Prostate gland (tissue), 2 donors: ENCODE data around the gene EI24. TPM values are rescaled to one million over a fixed set of nuclear protein-coding genes. Genes with fewer than 3 reads are reported as not detected.

Experiments
- DNase-seq: peaks from one replicate; pipeline ENCODE4 v3.0.0-alpha.2; 2019; ENCODE audit warnings: low spot score
- H3K27ac ChIP-seq, 2 donors: fragments of 200-600 bp; sonication (generic); 2 replicates each; pipeline ENCODE4 v1.5.1; 2017 to 2019
- H3K27me3 ChIP-seq: fragments of 200-600 bp; sonication (generic); replicated peaks from 2 replicates; pipeline ENCODE4 v1.5.1; 2019; ENCODE audit not compliant: insufficient read depth
- H3K36me3 ChIP-seq, 2 donors: fragments of 200-600 bp; sonication (generic); 1 replicate in 1 of 2; 2 replicates in 1 of 2; pipeline versions ENCODE4 v1.5.1 to v1.8.1; 2017 to 2019
- H3K4me1 ChIP-seq: fragments of 200-600 bp; sonication (generic); replicated peaks from 2 replicates; pipeline ENCODE4 v1.5.1; 2019
- H3K4me3 ChIP-seq, 2 donors: fragments of 200-600 bp; sonication (generic); 2 replicates each; pipeline ENCODE4 v1.5.1; 2017 to 2019
- H3K9me3 ChIP-seq: fragments of 200-600 bp; sonication (generic); 2 replicates; pipeline ENCODE4 v1.5.1; 2017
- POLR2A ChIP-seq: fragments of 450-650 bp; IDR thresholded peaks from one replicate; pipeline ENCODE4 v1.6.1; 2016; ENCODE audit warnings: antibody characterized with exemption, mild to moderate bottlenecking
- POLR2AphosphoS5 ChIP-seq: sonication (generic); formaldehyde crosslinking; IDR thresholded peaks from one replicate; pipeline ENCODE4 v1.6.1; 2017; ENCODE audit warnings: antibody characterized with exemption
- WGBS: methylation state at CpG from one replicate; pipeline ENCODE4 v1.1.5; 2018; 5-methylcytosine and 5-hydroxymethylcytosine counted together
- intact Hi-C: fragments of 100-400 bp; cut with DNase I; formaldehyde crosslinking; loops from one replicate; pipeline ENCODE4 v1.14.2; 2022
- total RNA-seq, 2 donors: library from RNA; depleted of rRNA; stranded (reverse); fragments of >200 nt; gene quantifications; one replicate each; pipeline ENCODE4 v1.1.0, GENCODE V29; 2016
- TF ChIP-seq, protein P1 (sequence below), 4 experiments: fragments of 200-600 bp in 2 of 4; fragments of 450-650 bp in 2 of 4; sonication (generic) in 2 of 4; IDR thresholded peaks; 1 replicate in 3 of 4; 2 replicates in 1 of 4; pipeline ENCODE4 v1.5.1; 2016 to 2019; ENCODE audit warnings: antibody characterized with exemption in 4 of 4, mild to moderate bottlenecking in 2 of 4, moderate library complexity in 2 of 4

EI24 gene
- total RNA-seq, 2 donors from 2014 or later = 41.4 to 118 TPM

- Histone ChIP-seq H3K27me3 (no peaks in the 10 kb centered on the region), H3K4me3 (no peak overlapping the region), H3K27ac (no peak overlapping the region), H3K9me3 (no peaks in the 10 kb centered on the region), H3K36me3 (peaks cover 0 to 6% of the 10 kb centered on the region in 2 donors), H3K4me1 (no peaks in the 10 kb centered on the region)
- TF ChIP-seq POLR2A (no peak), POLR2AphosphoS5 (no peak)
- TF ChIP-seq, protein P1, sequence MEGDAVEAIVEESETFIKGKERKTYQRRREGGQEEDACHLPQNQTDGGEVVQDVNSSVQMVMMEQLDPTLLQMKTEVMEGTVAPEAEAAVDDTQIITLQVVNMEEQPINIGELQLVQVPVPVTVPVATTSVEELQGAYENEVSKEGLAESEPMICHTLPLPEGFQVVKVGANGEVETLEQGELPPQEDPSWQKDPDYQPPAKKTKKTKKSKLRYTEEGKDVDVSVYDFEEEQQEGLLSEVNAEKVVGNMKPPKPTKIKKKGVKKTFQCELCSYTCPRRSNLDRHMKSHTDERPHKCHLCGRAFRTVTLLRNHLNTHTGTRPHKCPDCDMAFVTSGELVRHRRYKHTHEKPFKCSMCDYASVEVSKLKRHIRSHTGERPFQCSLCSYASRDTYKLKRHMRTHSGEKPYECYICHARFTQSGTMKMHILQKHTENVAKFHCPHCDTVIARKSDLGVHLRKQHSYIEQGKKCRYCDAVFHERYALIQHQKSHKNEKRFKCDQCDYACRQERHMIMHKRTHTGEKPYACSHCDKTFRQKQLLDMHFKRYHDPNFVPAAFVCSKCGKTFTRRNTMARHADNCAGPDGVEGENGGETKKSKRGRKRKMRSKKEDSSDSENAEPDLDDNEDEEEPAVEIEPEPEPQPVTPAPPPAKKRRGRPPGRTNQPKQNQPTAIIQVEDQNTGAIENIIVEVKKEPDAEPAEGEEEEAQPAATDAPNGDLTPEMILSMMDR (IDR thresholded peaks at IDR 0.05) = no peak
- DNase-seq = no peak
- WGBS = 97% methylated on average over 1 of the region's 1 CpG
- intact Hi-C loops = no loop called here
Observed at GRCh38 chr11:125585487-125585886, 16.2 kb downstream of the EI24 start.

DNA sequence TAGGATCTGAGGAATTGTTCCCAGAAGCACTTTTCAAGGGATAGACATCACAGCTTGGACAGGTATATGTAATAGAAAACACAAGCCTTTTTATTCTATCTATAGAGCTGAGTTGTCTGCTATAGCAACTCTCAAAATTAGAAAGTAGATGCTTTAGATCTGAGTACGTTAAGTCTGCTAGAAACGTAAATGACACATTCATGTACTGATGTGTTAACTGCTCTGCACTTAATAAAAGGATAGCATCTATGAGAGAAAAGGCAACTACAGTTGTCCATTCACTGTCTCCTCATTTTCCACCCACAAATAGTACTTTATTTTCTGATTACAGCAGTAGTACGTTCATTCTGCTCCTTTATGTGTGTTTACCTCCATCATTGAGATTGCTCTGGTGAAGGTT lies 17.3 kb downstream of the EI24 start:
- Histone ChIP-seq H3K36me3 (peaks cover 0 to 4% of the 10 kb centered on the region in 2 donors), H3K27ac (no peak overlapping the region), H3K27me3 (no peaks in the 10 kb centered on the region), H3K4me1 (no peaks in the 10 kb centered on the region), H3K9me3 (no peaks in the 10 kb centered on the region), H3K4me3 (no peak overlapping the region)
- intact Hi-C loops = no loop called here
- no peak for DNase-seq
- TF ChIP-seq POLR2AphosphoS5 (no peak), POLR2A (no peak)
- TF ChIP-seq, protein P1 (IDR thresholded peaks at IDR 0.05) = no peak
- WGBS = 85% methylated on average over 3 of the region's 3 CpGs

GRCh38 chr11:125587480-125587879 lies 18.2 kb downstream of the EI24 start:
- Histone ChIP-seq H3K4me3 (no peak overlapping the region), H3K4me1 (no peaks in the 10 kb centered on the region), H3K27me3 (no peaks in the 10 kb centered on the region), H3K27ac (no peak overlapping the region), H3K36me3 (peaks cover 0 to 4% of the 10 kb centered on the region in 2 donors), H3K9me3 (no peaks in the 10 kb centered on the region)
- intact Hi-C loops = no loop called here
- TF ChIP-seq POLR2A (no peak), POLR2AphosphoS5 (no peak)
- TF ChIP-seq, protein P1 (IDR thresholded peaks at IDR 0.05) = no peak
- WGBS = 92% methylated on average over 1 of the region's 1 CpG
- no peak for DNase-seq

- Histone ChIP-seq H3K9me3 (no peaks in the 10 kb centered on the region), H3K4me1 (no peaks in the 10 kb centered on the region), H3K27ac (no peak overlapping the region), H3K27me3 (no peaks in the 10 kb centered on the region), H3K4me3 (no peak overlapping the region), H3K36me3 (no peaks in the 10 kb centered on the region)
- DNase-seq = no peak
- TF ChIP-seq POLR2A (no peak), POLR2AphosphoS5 (no peak)
- TF ChIP-seq, protein P1 (IDR thresholded peaks at IDR 0.05) = no peak
- intact Hi-C loops = no loop called here
- WGBS = 25% methylated on average over 3 of the region's 3 CpGs
Observed at GRCh38 chr11:125588505-125588904, 19.2 kb downstream of the EI24 start.

DNA sequence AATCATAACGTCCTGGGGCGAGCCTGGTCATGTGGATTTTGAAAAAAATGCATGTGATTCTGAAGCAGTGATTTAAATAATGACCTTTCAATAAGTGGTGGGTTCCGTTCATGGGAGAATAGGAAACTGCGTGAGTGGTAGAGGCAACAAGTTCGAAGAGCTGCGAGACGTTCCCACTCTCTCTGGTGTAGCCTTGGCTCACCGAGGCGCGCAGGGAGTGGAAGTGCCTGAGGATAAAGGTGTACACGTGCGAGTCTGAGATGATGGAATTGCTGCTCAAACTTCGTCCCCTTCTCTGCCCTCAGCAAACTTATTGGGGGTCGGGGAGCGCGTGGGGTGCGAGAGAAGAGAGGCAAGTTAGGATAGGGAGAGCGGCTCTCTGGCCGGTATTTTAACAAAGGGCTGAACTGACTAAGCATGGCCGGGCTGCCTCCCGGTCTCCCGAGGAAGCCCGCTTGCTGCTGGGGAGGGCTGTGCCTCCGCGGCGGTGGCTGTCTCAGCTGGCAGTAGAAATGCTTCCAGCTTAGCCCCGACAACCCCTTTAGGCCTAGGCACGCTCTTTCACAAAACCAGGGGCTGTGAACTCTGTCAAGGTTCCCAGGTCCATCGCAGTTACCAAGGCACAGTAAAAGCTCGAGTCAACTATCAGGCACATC lies 22.5 kb downstream of the EI24 start:
- Histone ChIP-seq H3K36me3 (no peaks in the 10 kb centered on the region), H3K27ac (peak overlapping the region; percentile 92 to 93), H3K4me3 (peak overlapping the region; percentile 77 to 82), H3K27me3 (no peaks in the 10 kb centered on the region), H3K4me1 (no peaks in the 10 kb centered on the region), H3K9me3 (no peaks in the 10 kb centered on the region)
- 2% methylated on average over 30 of the region's 30 CpGs for WGBS
- intact Hi-C loops = loop anchor here (1.0 to 5.0 kb wide), 3 partner anchors 34 to 479 kb away; partner anchors contain the start of genes CHEK1, HYLS1 and TMEM218
- peak; percentile 22 for DNase-seq
- TF ChIP-seq POLR2AphosphoS5 (no peak), POLR2A (no peak)
- TF ChIP-seq, protein P1 (IDR thresholded peaks at IDR 0.05) = no peak
